ENCODE results near the gene NSG1. TPM values are rescaled to one million over a fixed set of nuclear protein-coding genes. Genes with fewer than 3 reads are reported as not detected.

NSG1 gene
- total and polyA plus RNA-seq, 2 of the 8 experiments (the other 6 are each of a cell fraction or from before 2014, with no cell fraction given) = 35.7 to 61.4 TPM

- TF ChIP-seq CHD7 (IDR thresholded peaks at IDR 0.05; ENCODE audit: insufficient replicate concordance, low read length) = no peak
- no peak for TF ChIP-seq JUND (IDR thresholded peaks at IDR 0.05; ENCODE audit: low read length)
- TF ChIP-seq SAP30 (IDR thresholded peaks at IDR 0.05; ENCODE audit: insufficient read depth, insufficient replicate concordance, low read length) = no peak
- TF ChIP-seq CREB1 (IDR thresholded peaks at IDR 0.05) = no peak
- no peak for TF ChIP-seq POU5F1 (IDR thresholded peaks at IDR 0.05; ENCODE audit: low read depth, low read length)
- no peak for TF ChIP-seq EGR1 (IDR thresholded peaks at IDR 0.05; ENCODE audit: borderline replicate concordance, low read depth, low read length)
Measured at GRCh38 chr4:4411906-4412305, 25.0 kb downstream of the NSG1 start (continued).

Data from H1 (cell line).